HG03039 (cell line): Measurements from ENCODE around the gene ATP6V1D.
A peak's percentile ranks its signal among the peaks of the same experiment; 100 is the strongest.
"Not testable (repeated sequence)": the region's sequence is repeated elsewhere in the genome, so short reads cannot be mapped to it uniquely, and the experiment has no call there.

Source experiments
- ATAC-seq: cut with Tn5 transposase; IDR thresholded peaks from one replicate; pipeline ENCODE4 v1.9.1; 2021; ENCODE audit warnings: mild to moderate bottlenecking, moderate library complexity; ENCODE audit not compliant: unreplicated experiment

Gene ATP6V1D

GRCh38 chr14:67371247-67372148, 11.9 kb upstream of the ATP6V1D start:
- no peak for ATAC-seq

- no peak for ATAC-seq
Observed at GRCh38 chr14:67370830-67371229, 11.2 kb upstream of the ATP6V1D start.

- no peak for ATAC-seq
Observed at GRCh38 chr14:67365476-67365875, 5.9 kb upstream of the ATP6V1D start.

GRCh38 chr14:67360470-67361206, 1.0 kb upstream of the ATP6V1D start:
- peak; percentile 22 for ATAC-seq

GRCh38 chr14:67358924-67359774, 455 bp downstream of the ATP6V1D start:
- ATAC-seq = no peak

GRCh38 chr14:67357969-67358354, 1.6 kb downstream of the ATP6V1D start:
- ATAC-seq = no peak

- ATAC-seq = no peak
Observed at GRCh38 chr14:67357186-67357968, 2.2 kb downstream of the ATP6V1D start.

GRCh38 chr14:67352055-67352454, 7.5 kb downstream of the ATP6V1D start:
- ATAC-seq = no peak

GRCh38 chr14:67345583-67345982, 14.0 kb downstream of the ATP6V1D start:
- no peak for ATAC-seq

- ATAC-seq = no peak
Observed at GRCh38 chr14:67343601-67344230, 15.9 kb downstream of the ATP6V1D start.

- ATAC-seq = not testable (repeated sequence)
Observed at GRCh38 chr14:67341231-67341630, 18.4 kb downstream of the ATP6V1D start.

- no peak for ATAC-seq
Observed at GRCh38 chr14:67335781-67336180, 23.8 kb downstream of the ATP6V1D start.

- no peak for ATAC-seq
Observed at GRCh38 chr14:67332468-67332867, 27.1 kb downstream of the ATP6V1D start.

- ATAC-seq = no peak
Observed at GRCh38 chr14:67331368-67332125, 28.1 kb downstream of the ATP6V1D start.

GRCh38 chr14:67329666-67330065, 29.9 kb downstream of the ATP6V1D start:
- ATAC-seq = not testable (repeated sequence)

GRCh38 chr14:67319142-67319541, 40.5 kb downstream of the ATP6V1D start:
- ATAC-seq = no peak

GRCh38 chr14:67317822-67318221, 41.8 kb downstream of the ATP6V1D start:
- ATAC-seq = no peak

- no peak for ATAC-seq
Observed at GRCh38 chr14:67313153-67313552, 46.5 kb downstream of the ATP6V1D start.

- ATAC-seq = no peak
Observed at GRCh38 chr14:67311868-67312267, 47.7 kb downstream of the ATP6V1D start.
